Activated naive CD4-positive, alpha-beta T cell treated with anti-CD3 and anti-CD28 coated beads, Interleukin-2, amount 10 ng/mL, durations not matched to agents 7 days and 5 days (primary cell): ENCODE measurements around the gene HAPSTR1.

ENCODE experiments used
- CTCF ChIA-PET: fragments of 350-600 bp; sonication (Branson Sonifier 250); formaldehyde crosslinking; loops from one replicate; lab custom pipeline; 2021; ENCODE audit warnings: antibody characterized with exemption; lab: Charles Lee
- DNase-seq: peaks from one replicate; pipeline ENCODE4 v3.0.0-alpha.2; 2020
- H3K27ac Mint-ChIP-seq: one replicate; pipeline ENCODE4 v1.8.0; 2021; ENCODE audit warnings: mild to moderate bottlenecking, moderate library complexity, mixed read lengths
- H3K27me3 Mint-ChIP-seq: one replicate; pipeline ENCODE4 v1.8.0; 2021; ENCODE audit warnings: mild to moderate bottlenecking, mixed read lengths
- H3K36me3 Mint-ChIP-seq: one replicate; pipeline ENCODE4 v1.8.0; 2021; ENCODE audit warnings: mixed read lengths
- H3K4me1 Mint-ChIP-seq: one replicate; pipeline ENCODE4 v1.8.0; 2021; ENCODE audit warnings: mixed read lengths
- H3K4me3 Mint-ChIP-seq: one replicate; pipeline ENCODE4 v1.8.0; 2021; ENCODE audit warnings: mild to moderate bottlenecking, moderate library complexity, mixed read lengths
- H3K9me3 Mint-ChIP-seq: one replicate; pipeline ENCODE4 v1.8.0; 2021; ENCODE audit warnings: mixed read lengths

HAPSTR1 gene

DNA sequence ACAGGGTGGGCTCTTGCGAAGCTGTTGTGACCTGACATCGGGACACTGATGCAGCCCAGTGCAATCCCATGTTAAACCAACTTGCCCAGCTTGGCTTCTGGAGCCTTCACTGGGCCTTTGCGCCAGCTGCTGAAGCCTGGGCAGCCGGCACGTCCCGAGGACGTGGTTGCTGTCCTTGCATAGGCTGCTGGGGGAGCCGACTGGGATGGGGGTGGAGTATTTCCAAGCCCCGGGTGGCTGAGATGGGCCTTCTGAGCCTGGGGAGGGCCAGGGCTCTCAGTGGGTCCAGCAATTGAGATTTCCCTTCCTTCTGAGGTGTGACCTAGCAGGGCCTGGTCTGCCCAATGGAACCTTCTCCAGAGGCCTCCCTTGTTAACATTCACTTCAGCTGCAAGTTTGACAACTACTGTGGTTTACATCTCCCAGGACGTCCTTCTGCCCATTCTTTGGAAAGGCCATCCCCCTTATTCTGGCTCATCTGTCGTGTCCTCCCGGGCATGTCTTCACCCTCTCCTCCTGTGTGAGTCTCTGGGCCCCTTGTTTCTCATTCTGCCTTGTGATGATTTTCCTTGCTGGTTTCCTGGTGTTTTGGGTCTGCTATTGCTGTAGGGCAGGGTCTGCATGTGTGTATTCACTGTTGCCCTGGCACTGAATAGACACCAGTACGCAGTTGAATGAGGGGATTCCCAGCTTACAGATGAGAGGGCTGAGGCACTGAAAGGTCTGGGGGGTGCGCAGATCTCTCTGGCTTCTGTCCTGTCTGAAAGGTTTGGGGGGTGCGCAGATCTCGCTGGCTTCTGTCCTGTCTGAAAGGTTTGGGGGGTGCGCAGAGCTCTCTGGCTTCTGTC, 34.4 kb downstream of the HAPSTR1 start:
- H3K4me3 Mint-ChIP-seq = no peak overlapping the region
- peaks cover 47% of the 10 kb centered on the region for H3K4me1 Mint-ChIP-seq
- no peaks in the 10 kb centered on the region for H3K9me3 Mint-ChIP-seq
- DNase-seq = no peak
- H3K27me3 Mint-ChIP-seq = no peaks in the 10 kb centered on the region
- H3K27ac Mint-ChIP-seq = no peak overlapping the region
- H3K36me3 Mint-ChIP-seq = peaks cover 16% of the 10 kb centered on the region
- CTCF ChIA-PET = interaction anchor here (1.9 kb wide), 1 partner anchor 13 kb away, joined by 10 read pairs; no protein-coding TSS in a partner anchor

GRCh38 chr16:9126609-9127008, 35.2 kb downstream of the HAPSTR1 start:
- Mint-ChIP-seq H3K36me3 (peaks cover 13% of the 10 kb centered on the region), H3K4me1 (peaks cover 48% of the 10 kb centered on the region), H3K4me3 (no peak overlapping the region), H3K27me3 (no peaks in the 10 kb centered on the region), H3K9me3 (no peaks in the 10 kb centered on the region), H3K27ac (peak overlapping the region; percentile 34)
- CTCF ChIA-PET = no interaction called here
- no peak for DNase-seq

- Mint-ChIP-seq H3K36me3 (peaks cover 10% of the 10 kb centered on the region), H3K4me1 (peaks cover 42% of the 10 kb centered on the region), H3K27ac (peak overlapping the region; percentile 77), H3K9me3 (no peaks in the 10 kb centered on the region), H3K4me3 (no peak overlapping the region), H3K27me3 (no peaks in the 10 kb centered on the region)
- CTCF ChIA-PET = no interaction called here
- DNase-seq = no peak
These were observed 37.2 kb downstream of the HAPSTR1 start for GRCh38 chr16:9128346-9129342.

- H3K9me3 Mint-ChIP-seq = no peaks in the 10 kb centered on the region
- peaks cover 23% of the 10 kb centered on the region for H3K27me3 Mint-ChIP-seq
- H3K4me1 Mint-ChIP-seq = peaks cover 17% of the 10 kb centered on the region
- H3K27ac Mint-ChIP-seq = no peak overlapping the region
- H3K4me3 Mint-ChIP-seq = no peak overlapping the region
- CTCF ChIA-PET = interaction anchor here (0.9 to 1.5 kb wide), 6 partner anchors 42 to 567 kb away, joined by 3 to 6 read pairs (median 4); no protein-coding TSS in a partner anchor
- H3K36me3 Mint-ChIP-seq = no peaks in the 10 kb centered on the region
- no peak for DNase-seq
These were observed 42.9 kb downstream of the HAPSTR1 start for GRCh38 chr16:9134306-9134705.

DNA sequence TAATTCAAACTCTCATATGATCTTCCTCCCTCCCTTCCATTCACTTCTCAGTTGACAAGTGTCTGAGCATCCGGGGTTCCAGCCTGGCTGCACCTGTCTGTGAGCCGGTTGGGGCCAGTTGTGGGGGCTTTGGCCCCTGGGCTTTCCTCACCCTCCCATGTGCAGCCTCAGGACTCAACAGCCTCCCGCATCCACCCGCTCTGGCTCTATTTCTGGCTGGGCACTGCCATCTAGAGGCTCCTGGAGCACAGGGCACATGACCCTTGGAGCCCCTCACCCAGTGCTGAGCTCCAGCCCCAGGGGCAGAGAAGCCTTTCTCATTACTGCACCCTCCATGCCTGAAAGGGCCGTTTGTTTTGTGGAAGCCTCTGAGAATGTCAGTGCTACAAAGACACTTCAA, 43.3 kb downstream of the HAPSTR1 start:
- DNase-seq = peak; percentile 73
- H3K27ac Mint-ChIP-seq = no peak overlapping the region
- no peaks in the 10 kb centered on the region for H3K36me3 Mint-ChIP-seq
- peaks cover 23% of the 10 kb centered on the region for H3K27me3 Mint-ChIP-seq
- peaks cover 17% of the 10 kb centered on the region for H3K4me1 Mint-ChIP-seq
- H3K9me3 Mint-ChIP-seq = no peaks in the 10 kb centered on the region
- CTCF ChIA-PET = interaction anchor here (0.9 to 1.5 kb wide), 6 partner anchors 42 to 568 kb away, joined by 3 to 6 read pairs (median 3); partner anchors contain the start of gene CARHSP1
- H3K4me3 Mint-ChIP-seq = no peak overlapping the region

GRCh38 chr16:9135797-9136196, 44.4 kb downstream of the HAPSTR1 start:
- Mint-ChIP-seq H3K36me3 (no peaks in the 10 kb centered on the region), H3K9me3 (no peaks in the 10 kb centered on the region), H3K27ac (no peak overlapping the region), H3K4me1 (peaks cover 16% of the 10 kb centered on the region), H3K4me3 (no peak overlapping the region), H3K27me3 (peaks cover 23% of the 10 kb centered on the region)
- CTCF ChIA-PET = interaction anchor here (1.0 kb wide), 1 partner anchor 267 kb away, joined by 3 read pairs; the partner anchor contains the start of gene CARHSP1
- DNase-seq = no peak

DNA sequence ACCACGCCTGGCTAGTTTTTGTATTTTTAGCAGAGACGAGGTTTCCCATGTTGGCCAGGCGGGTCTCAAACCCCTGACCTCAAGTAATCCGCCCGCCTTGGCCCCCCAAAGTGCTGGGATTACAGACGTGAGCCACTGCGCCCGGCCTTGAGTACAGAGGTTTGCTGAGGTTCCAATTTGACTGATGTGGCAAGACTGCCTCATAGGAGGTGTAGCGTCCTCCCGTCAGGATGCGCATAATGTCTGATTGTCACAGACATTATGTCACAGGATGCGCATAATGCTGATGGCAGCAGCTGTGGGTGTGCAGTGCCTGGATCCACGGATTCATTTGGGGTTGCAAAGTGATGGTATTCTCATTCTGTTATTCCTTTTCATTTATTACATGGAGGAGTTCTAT, 45.2 kb downstream of the HAPSTR1 start:
- CTCF ChIA-PET = no interaction called here
- DNase-seq = no peak
- H3K4me1 Mint-ChIP-seq = peaks cover 14% of the 10 kb centered on the region
- no peaks in the 10 kb centered on the region for H3K9me3 Mint-ChIP-seq
- H3K36me3 Mint-ChIP-seq = no peaks in the 10 kb centered on the region
- no peak overlapping the region for H3K27ac Mint-ChIP-seq
- peaks cover 23% of the 10 kb centered on the region for H3K27me3 Mint-ChIP-seq
- no peak overlapping the region for H3K4me3 Mint-ChIP-seq

DNA sequence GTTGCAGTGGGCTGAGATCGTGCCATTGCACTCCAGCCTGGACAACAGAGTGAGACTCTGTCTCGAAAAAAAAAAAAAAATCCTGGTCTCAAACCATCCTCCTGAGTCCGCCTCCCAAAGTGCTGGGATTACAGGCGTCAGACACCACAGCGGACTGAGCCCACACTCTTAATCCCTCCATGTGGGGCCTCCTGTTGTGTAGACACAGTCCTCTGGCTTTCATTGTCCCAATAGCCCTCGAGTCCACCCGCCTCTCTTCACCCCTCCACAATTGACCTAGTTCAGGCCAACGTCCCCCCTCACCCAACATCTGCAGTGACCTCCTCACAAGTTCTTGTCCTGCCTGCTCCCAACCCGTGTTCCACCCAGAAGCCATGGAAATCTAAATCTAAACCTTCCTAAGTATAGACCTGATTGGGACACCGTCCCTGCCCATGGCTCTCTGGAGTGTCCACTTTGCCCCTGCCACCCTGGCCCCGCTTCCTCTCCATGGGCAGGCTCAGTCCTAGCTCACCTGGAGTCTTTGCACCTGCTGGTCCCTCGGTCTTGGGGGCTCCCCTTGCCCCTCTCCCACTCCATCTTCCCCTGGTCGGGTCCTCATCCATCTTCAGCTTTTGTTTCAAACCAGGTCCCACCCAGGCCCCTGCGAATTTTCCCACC, 46.7 kb downstream of the HAPSTR1 start:
- Mint-ChIP-seq H3K9me3 (no peaks in the 10 kb centered on the region), H3K36me3 (no peaks in the 10 kb centered on the region), H3K27me3 (peaks cover 23% of the 10 kb centered on the region), H3K4me3 (no peak overlapping the region), H3K27ac (no peak overlapping the region), H3K4me1 (peaks cover 12% of the 10 kb centered on the region)
- no peak for DNase-seq
- CTCF ChIA-PET = interaction anchor here (0.6 to 2.4 kb wide), 16 partner anchors 10 to 1042 kb away, joined by 3 to 10 read pairs (median 3); no protein-coding TSS in a partner anchor

GRCh38 chr16:9138731-9139501, 47.5 kb downstream of the HAPSTR1 start:
- H3K27ac Mint-ChIP-seq = no peak overlapping the region
- H3K4me1 Mint-ChIP-seq = peaks cover 12% of the 10 kb centered on the region
- peaks cover 23% of the 10 kb centered on the region for H3K27me3 Mint-ChIP-seq
- CTCF ChIA-PET = interaction anchor here (0.7 to 2.4 kb wide), 22 partner anchors 9 to 1043 kb away, joined by 3 to 10 read pairs (median 3); partner anchors contain the start of gene GRIN2A
- no peaks in the 10 kb centered on the region for H3K9me3 Mint-ChIP-seq
- H3K36me3 Mint-ChIP-seq = no peaks in the 10 kb centered on the region
- no peak overlapping the region for H3K4me3 Mint-ChIP-seq
- peak; percentile 77 for DNase-seq

DNA sequence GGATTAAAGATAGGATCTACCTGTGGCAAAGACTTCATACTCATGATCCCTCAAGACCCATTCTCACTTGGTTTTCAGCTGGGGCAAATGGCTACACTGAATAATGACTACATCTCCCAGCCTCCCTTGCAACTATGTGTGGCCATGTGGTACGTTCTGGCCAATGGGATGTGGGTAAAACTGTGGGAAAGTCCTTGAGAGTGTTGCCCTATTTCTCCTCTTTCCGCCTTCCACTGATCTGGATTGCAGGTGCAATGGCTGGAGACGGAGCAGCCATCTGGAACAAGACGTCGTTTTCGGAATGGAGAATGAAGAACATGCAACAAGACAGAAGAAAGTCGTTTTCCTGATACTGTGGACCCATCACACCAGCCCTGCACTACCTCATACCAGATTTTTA, 48.5 kb downstream of the HAPSTR1 start:
- CTCF ChIA-PET = interaction anchor here (0.7 to 1.4 kb wide), 3 partner anchors 9 to 1042 kb away, joined by 3 to 4 read pairs (median 3); partner anchors contain the start of gene GRIN2A
- H3K36me3 Mint-ChIP-seq = no peaks in the 10 kb centered on the region
- no peak overlapping the region for H3K4me3 Mint-ChIP-seq
- H3K27ac Mint-ChIP-seq = no peak overlapping the region
- DNase-seq = peak; percentile 30
- no peaks in the 10 kb centered on the region for H3K9me3 Mint-ChIP-seq
- peaks cover 8% of the 10 kb centered on the region for H3K4me1 Mint-ChIP-seq
- peaks cover 20% of the 10 kb centered on the region for H3K27me3 Mint-ChIP-seq
